ENCODE data around the gene OTUD3.
"Not testable (repeated sequence)": the region's sequence is repeated elsewhere in the genome, so short reads cannot be mapped to it uniquely, and the experiment has no call there.

OTUD3 gene

DNA sequence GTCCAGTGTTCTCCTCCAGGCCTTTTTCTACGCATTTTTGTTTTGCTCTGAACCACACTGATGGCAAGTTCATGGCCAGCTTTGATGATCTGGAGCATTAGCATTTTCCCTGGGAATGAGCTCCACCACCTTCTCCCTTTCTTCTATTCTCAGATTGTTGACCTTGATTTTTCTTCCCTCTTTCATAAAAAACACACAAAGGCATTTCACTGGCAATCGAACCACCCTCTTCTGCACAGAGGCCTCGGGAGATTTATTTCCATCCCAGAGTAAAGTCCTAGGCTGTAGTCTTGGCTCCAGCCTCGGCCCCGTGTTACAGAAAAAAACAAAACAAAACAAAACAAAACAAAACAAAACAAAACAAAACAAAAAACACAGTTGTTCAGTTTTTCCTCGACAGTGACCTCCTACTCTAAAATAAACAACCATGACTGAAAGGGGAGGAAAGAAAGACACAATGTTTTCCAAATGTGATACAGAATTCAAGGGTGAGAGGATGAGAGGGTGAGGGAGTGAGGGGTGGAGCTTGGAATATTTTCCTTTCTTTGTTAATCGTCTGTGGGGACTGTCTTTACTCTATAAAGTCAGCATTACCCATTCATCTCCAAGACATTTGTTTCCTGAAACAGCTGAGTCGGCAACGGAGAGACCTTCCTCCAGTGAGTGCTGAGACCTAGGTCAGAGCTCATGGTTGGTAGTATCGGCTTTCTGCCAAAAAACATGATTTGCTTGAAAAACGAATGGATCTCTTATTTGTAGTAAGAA, 37.3 kb upstream of the OTUD3 start:
- H3K36me3 ChIP-seq (ENCODE audit: insufficient read depth) = no peaks in the 10 kb centered on the region
- peaks cover 4% of the 10 kb centered on the region for H3K4me1 ChIP-seq (ENCODE audit: low read depth, poor library complexity, severe bottlenecking)
- H3K4me3 ChIP-seq (IDR thresholded peaks at IDR 0.05; ENCODE audit: insufficient read depth, low read depth, low read length) = no peak overlapping the region
- no peaks in the 10 kb centered on the region for H3K79me2 ChIP-seq (ENCODE audit: insufficient read depth, low read depth)
- no peak overlapping the region for H2AFZ ChIP-seq (ENCODE audit: low read depth)
- no peak overlapping the region for H3K9ac ChIP-seq
- H4K20me1 ChIP-seq (ENCODE audit: insufficient read depth) = no peaks in the 10 kb centered on the region
- TF ChIP-seq, protein P1, sequence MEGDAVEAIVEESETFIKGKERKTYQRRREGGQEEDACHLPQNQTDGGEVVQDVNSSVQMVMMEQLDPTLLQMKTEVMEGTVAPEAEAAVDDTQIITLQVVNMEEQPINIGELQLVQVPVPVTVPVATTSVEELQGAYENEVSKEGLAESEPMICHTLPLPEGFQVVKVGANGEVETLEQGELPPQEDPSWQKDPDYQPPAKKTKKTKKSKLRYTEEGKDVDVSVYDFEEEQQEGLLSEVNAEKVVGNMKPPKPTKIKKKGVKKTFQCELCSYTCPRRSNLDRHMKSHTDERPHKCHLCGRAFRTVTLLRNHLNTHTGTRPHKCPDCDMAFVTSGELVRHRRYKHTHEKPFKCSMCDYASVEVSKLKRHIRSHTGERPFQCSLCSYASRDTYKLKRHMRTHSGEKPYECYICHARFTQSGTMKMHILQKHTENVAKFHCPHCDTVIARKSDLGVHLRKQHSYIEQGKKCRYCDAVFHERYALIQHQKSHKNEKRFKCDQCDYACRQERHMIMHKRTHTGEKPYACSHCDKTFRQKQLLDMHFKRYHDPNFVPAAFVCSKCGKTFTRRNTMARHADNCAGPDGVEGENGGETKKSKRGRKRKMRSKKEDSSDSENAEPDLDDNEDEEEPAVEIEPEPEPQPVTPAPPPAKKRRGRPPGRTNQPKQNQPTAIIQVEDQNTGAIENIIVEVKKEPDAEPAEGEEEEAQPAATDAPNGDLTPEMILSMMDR (conservative IDR thresholded peaks at IDR 0.05; ENCODE audit: low read depth, low read length) = no peak
- H3K27ac ChIP-seq = no peak overlapping the region
- H3K4me2 ChIP-seq = no peak overlapping the region
- no peaks in the 10 kb centered on the region for H3K27me3 ChIP-seq (ENCODE audit: insufficient read depth, low read depth)

DNA sequence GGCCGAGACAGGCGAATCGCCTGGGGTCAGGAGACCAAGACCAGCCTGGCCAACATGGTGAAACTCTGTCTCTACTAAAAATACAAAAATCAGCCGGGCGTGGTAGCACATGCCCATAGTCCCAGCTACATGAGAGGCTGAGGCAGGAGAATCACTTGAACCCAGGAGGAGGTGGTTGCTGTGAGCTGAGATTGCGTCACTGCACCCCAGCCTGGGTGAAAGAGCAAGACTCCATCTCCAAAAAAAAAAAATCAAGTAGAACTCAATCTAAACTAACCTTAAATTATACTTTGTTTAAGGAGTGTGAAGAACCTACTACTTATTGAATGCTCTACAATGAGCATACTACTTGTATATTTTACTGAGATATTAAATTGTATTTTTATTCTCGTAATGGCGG, 36.6 kb upstream of the OTUD3 start:
- Histone ChIP-seq H3K27ac (no peak overlapping the region), H3K4me3 (IDR thresholded peaks at IDR 0.05; ENCODE audit: insufficient read depth, low read depth, low read length) (no peak overlapping the region), H2AFZ (ENCODE audit: low read depth) (no peak overlapping the region), H3K4me1 (ENCODE audit: low read depth, poor library complexity, severe bottlenecking) (no peaks in the 10 kb centered on the region), H4K20me1 (ENCODE audit: insufficient read depth) (no peaks in the 10 kb centered on the region), H3K4me2 (no peak overlapping the region), H3K36me3 (ENCODE audit: insufficient read depth) (no peaks in the 10 kb centered on the region), H3K27me3 (ENCODE audit: insufficient read depth, low read depth) (no peaks in the 10 kb centered on the region), H3K79me2 (ENCODE audit: insufficient read depth, low read depth) (no peaks in the 10 kb centered on the region), H3K9ac (no peak overlapping the region)
- TF ChIP-seq, protein P1 (conservative IDR thresholded peaks at IDR 0.05; ENCODE audit: low read depth, low read length) = no peak

DNA sequence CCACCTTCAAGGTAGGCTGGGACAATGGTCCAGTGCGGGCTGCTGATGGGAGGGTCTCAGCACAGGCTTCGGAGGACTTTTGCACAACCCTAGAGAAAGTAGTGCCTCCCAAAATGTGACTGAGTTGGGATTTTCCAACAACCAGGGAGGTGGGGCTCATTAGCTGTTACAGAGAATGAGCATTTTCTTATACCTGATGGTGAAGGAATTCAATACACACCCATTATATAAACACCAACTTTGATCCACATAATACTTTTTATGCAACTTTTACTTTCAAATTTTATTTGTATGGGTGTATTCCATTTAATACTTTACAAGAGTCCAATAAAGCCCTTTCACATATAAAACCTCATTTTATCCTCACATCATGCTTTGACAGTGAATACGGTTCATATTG, 35.9 kb upstream of the OTUD3 start:
- Histone ChIP-seq H3K4me2 (no peak overlapping the region), H3K36me3 (ENCODE audit: insufficient read depth) (no peaks in the 10 kb centered on the region), H4K20me1 (ENCODE audit: insufficient read depth) (no peaks in the 10 kb centered on the region), H3K27ac (no peak overlapping the region), H3K4me1 (ENCODE audit: low read depth, poor library complexity, severe bottlenecking) (no peaks in the 10 kb centered on the region), H3K9ac (no peak overlapping the region), H3K4me3 (IDR thresholded peaks at IDR 0.05; ENCODE audit: insufficient read depth, low read depth, low read length) (no peak overlapping the region), H3K79me2 (ENCODE audit: insufficient read depth, low read depth) (no peaks in the 10 kb centered on the region), H2AFZ (ENCODE audit: low read depth) (no peak overlapping the region), H3K27me3 (ENCODE audit: insufficient read depth, low read depth) (no peaks in the 10 kb centered on the region)
- TF ChIP-seq, protein P1 (conservative IDR thresholded peaks at IDR 0.05; ENCODE audit: low read depth, low read length) = no peak

DNA sequence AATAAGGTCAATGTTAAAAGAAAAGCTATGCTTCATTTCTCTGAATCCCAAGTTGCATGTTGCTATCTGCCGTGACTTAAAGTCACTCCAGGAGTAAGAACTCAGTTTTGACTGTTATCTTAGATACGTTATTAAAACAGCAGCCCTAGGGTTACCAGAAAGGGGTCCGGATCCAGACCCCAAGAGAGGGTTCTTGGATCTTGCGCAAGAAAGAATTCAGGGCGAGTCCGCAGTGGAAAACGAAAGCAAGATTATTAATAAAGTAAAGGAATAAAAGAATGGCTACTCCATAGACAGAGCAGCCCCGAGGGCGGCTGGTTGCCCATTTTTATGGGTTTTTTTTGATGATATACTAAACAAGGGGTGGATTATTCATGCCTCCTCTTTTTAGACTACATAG, 34.9 kb upstream of the OTUD3 start:
- not testable (repeated sequence) for H3K4me3 ChIP-seq (IDR thresholded peaks at IDR 0.05; ENCODE audit: insufficient read depth, low read depth, low read length); H3K79me2 ChIP-seq (ENCODE audit: insufficient read depth, low read depth)

DNA sequence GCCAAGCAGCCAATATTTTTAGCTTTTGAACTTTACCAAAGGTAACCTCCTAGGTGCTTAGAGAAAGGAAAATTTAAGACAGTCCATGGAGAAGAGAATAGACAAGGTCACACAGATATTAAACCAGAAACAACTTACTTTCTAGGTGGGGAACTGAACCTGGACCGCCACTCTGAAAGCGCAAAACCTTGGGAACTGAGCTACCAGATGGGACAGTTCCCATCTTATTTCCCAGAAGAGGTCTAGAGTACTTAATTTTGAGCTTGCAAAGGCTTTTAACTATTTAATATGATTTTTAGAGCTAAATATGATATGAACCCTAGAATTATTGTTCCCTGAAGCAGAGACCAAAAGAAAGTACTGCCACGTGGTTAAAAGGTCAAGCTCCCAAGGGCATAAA, 32.9 kb upstream of the OTUD3 start:
- not testable (repeated sequence) for H4K20me1 ChIP-seq (ENCODE audit: insufficient read depth); H3K9ac ChIP-seq; H2AFZ ChIP-seq (ENCODE audit: low read depth); H3K36me3 ChIP-seq (ENCODE audit: insufficient read depth); H3K4me1 ChIP-seq (ENCODE audit: low read depth, poor library complexity, severe bottlenecking); H3K4me2 ChIP-seq; H3K27ac ChIP-seq; H3K79me2 ChIP-seq (ENCODE audit: insufficient read depth, low read depth); H3K27me3 ChIP-seq (ENCODE audit: insufficient read depth, low read depth); H3K4me3 ChIP-seq (IDR thresholded peaks at IDR 0.05; ENCODE audit: insufficient read depth, low read depth, low read length)

More for the DNA sequence above, 34.9 kb upstream of the OTUD3 start:
- H3K27ac ChIP-seq; H3K9ac ChIP-seq; H3K36me3 ChIP-seq (ENCODE audit: insufficient read depth); H3K4me2 ChIP-seq; H3K27me3 ChIP-seq (ENCODE audit: insufficient read depth, low read depth); H4K20me1 ChIP-seq (ENCODE audit: insufficient read depth); H3K4me1 ChIP-seq (ENCODE audit: low read depth, poor library complexity, severe bottlenecking); H2AFZ ChIP-seq (ENCODE audit: low read depth): not testable (repeated sequence)

All from KMS-11 (cell line).